Endothelial cell of umbilical vein (primary cell): Measurements from ENCODE around the gene RIPK4. TPM values are rescaled to one million over a fixed set of nuclear protein-coding genes. Genes with fewer than 3 reads are reported as not detected.

ENCODE experiments used
- BruUV-seq: library from RNA; stranded (reverse); fragments of 400-500 nt; replicated peaks from 2 replicates; lab custom pipeline; 2021; lab: Mats Ljungman, UMichigan
- CTCF ChIA-PET: fragments of 300-600, 350-600 bp; sonication (Branson Sonifier 250); formaldehyde crosslinking; loops from one replicate; lab custom pipeline; 2021; ENCODE audit warnings: antibody characterized with exemption, inconsistent platforms; lab: Charles Lee
- POLR2A ChIA-PET: fragments of 300-600, 350-600 bp; sonication (Branson Sonifier 250); formaldehyde crosslinking; loops from one replicate; lab custom pipeline; 2021; ENCODE audit warnings: antibody characterized with exemption, inconsistent platforms; lab: Charles Lee
- DNase-seq: peaks from one replicate; pipeline ENCODE4 v3.0.0-alpha.2; 2011; ENCODE audit warnings: low read depth, low spot score
- FAIRE-seq: peaks from 2 replicates; lab custom pipeline; 2011; peaks lifted over from hg19 to GRCh38; lab: Jason Lieb, UNC
- H2AFZ ChIP-seq: 2 replicates; pipeline ENCODE4 v1.6.0; 2012; ENCODE audit warnings: low read depth, low read length, control low read depth, inconsistent platforms
- H3K27ac ChIP-seq: 2 replicates; pipeline ENCODE4 v1.5.1; 2011; ENCODE audit warnings: low read depth, mild to moderate bottlenecking, control low read depth, low read length, moderate library complexity; ENCODE audit not compliant: insufficient read depth
- H3K27me3 ChIP-seq, 2 experiments: 2 replicates each; pipeline versions ENCODE4 v1.6.0 to v1.6.1; 2011; ENCODE audit warnings: low read length in 2 of 2, mixed read lengths in 1 of 2; ENCODE audit not compliant: control insufficient read depth in 2 of 2, insufficient read depth in 2 of 2
- H3K36me3 ChIP-seq, 2 experiments: 2 replicates in 1 of 2; 3 replicates in 1 of 2; pipeline ENCODE4 v1.5.1; 2011; ENCODE audit warnings: low read length in 2 of 2, mild to moderate bottlenecking in 1 of 2, moderate library complexity in 1 of 2; ENCODE audit not compliant: control insufficient read depth in 2 of 2, insufficient read depth in 2 of 2; ENCODE audit errors: extremely low read depth in 1 of 2
- H3K4me1 ChIP-seq: 3 replicates; pipeline ENCODE4 v1.5.1; 2011; ENCODE audit warnings: mild to moderate bottlenecking, low read length; ENCODE audit not compliant: control insufficient read depth, insufficient read depth; ENCODE audit errors: extremely low read depth
- H3K4me2 ChIP-seq: 2 replicates; pipeline ENCODE4 v1.6.1; 2011; ENCODE audit warnings: low read length, control low read depth, mixed read lengths; ENCODE audit not compliant: insufficient read depth
- H3K4me3 ChIP-seq, 3 experiments: fragments of 200-600 bp in 1 of 3; sonication (generic), shearing (Covaris generic) in 1 of 3; replicated peaks in 1 of 3; 2 replicates each; pipeline ENCODE4 v1.5.1; 2011 to 2016; ENCODE audit warnings: control low read depth in 3 of 3, low read length in 3 of 3, mild to moderate bottlenecking in 2 of 3, inconsistent platforms in 1 of 3, low read depth in 1 of 3, moderate library complexity in 1 of 3; ENCODE audit not compliant: insufficient read depth in 1 of 3
- H3K79me2 ChIP-seq: 2 replicates; pipeline ENCODE4 v1.6.0; 2012; ENCODE audit warnings: low read length, inconsistent platforms; ENCODE audit not compliant: control insufficient read depth, insufficient read depth
- H3K9ac ChIP-seq: replicated peaks from 2 replicates; pipeline ENCODE3; 2011; ENCODE audit warnings: low read length, control low read depth; ENCODE audit not compliant: insufficient read depth; ENCODE audit errors: extremely low read depth
- H3K9me1 ChIP-seq: replicated peaks from 3 replicates; pipeline ENCODE4 v1.6.0; 2011; ENCODE audit warnings: mild to moderate bottlenecking, low read length; ENCODE audit not compliant: control insufficient read depth, insufficient read depth; ENCODE audit errors: extremely low read depth
- H3K9me3 ChIP-seq: replicated peaks from 2 replicates; pipeline ENCODE4 v1.5.1; 2012; ENCODE audit warnings: low read length, inconsistent platforms; ENCODE audit not compliant: control insufficient read depth, insufficient read depth
- H4K20me1 ChIP-seq: replicated peaks from 2 replicates; pipeline ENCODE3; 2011; ENCODE audit warnings: mild to moderate bottlenecking, low read length; ENCODE audit not compliant: control insufficient read depth, insufficient read depth; ENCODE audit errors: extremely low read depth
- CTCF ChIP-seq, 2 donors: IDR thresholded peaks; 1 replicate in 1 of 2; 2 replicates in 1 of 2; pipeline ENCODE4 v1.5.1; 2011; ENCODE audit warnings: low read length in 2 of 2, mild to moderate bottlenecking in 2 of 2, moderate library complexity in 2 of 2, control low read depth in 1 of 2, inconsistent platforms in 1 of 2, low read depth in 1 of 2; ENCODE audit not compliant: insufficient read depth in 1 of 2; ENCODE audit errors: extremely low read depth in 1 of 2
- EZH2 ChIP-seq: IDR thresholded peaks from 2 replicates; pipeline ENCODE4 v1.6.1; 2012; ENCODE audit warnings: borderline replicate concordance, low read depth, mild to moderate bottlenecking, moderate library complexity, low read length, inconsistent platforms; ENCODE audit not compliant: severe bottlenecking
- FOS ChIP-seq: IDR thresholded peaks from 2 replicates; pipeline ENCODE4 v1.6.1; 2011; ENCODE audit warnings: mild to moderate bottlenecking, low read length, moderate library complexity, borderline replicate concordance; ENCODE audit not compliant: insufficient read depth
- GATA2 ChIP-seq: IDR thresholded peaks from 2 replicates; pipeline ENCODE4 v1.7.0; 2011; ENCODE audit warnings: low read depth, mild to moderate bottlenecking, moderate library complexity, mixed read lengths, low read length; ENCODE audit not compliant: insufficient read length, insufficient read depth
- JUN ChIP-seq: IDR thresholded peaks from 2 replicates; pipeline ENCODE4 v1.6.1; 2011; ENCODE audit warnings: borderline replicate concordance, low read depth; ENCODE audit not compliant: insufficient read length, insufficient read depth
- MAX ChIP-seq: IDR thresholded peaks from 2 replicates; pipeline ENCODE4 v1.6.1; 2011; ENCODE audit not compliant: insufficient read depth, insufficient read length
- MYC ChIP-seq: IDR thresholded peaks from one replicate; pipeline ENCODE4 v1.6.1; 2011; ENCODE audit warnings: mild to moderate bottlenecking, low read depth, low read length
- POLR2A ChIP-seq: IDR thresholded peaks from 2 replicates; pipeline ENCODE4 v1.6.1; 2012; ENCODE audit warnings: low read depth, mild to moderate bottlenecking, control low read depth, low read length
- POLR2AphosphoS5 ChIP-seq: IDR thresholded peaks from 2 replicates; pipeline ENCODE4 v1.6.1; 2012; ENCODE audit warnings: low read depth, mild to moderate bottlenecking, control low read depth, low read length, moderate library complexity; ENCODE audit not compliant: insufficient read depth
- dilution Hi-C: fragments of 300-500 bp; cut with MboI; formaldehyde crosslinking; loops from one replicate; pipeline ENCODE4 v1.15.0; 2019; ENCODE audit warnings: low sequenced_read_pairs; ENCODE audit not compliant: extremely low pct_ligation_motif_present
- intact Hi-C: fragments of 100-400 bp; cut with micrococcal nuclease; formaldehyde crosslinking; loops from one replicate; pipeline ENCODE4 v1.10.0; 2022
- polyA plus RNA-seq, 4 experiments: library from polyadenylated mRNA; depleted of rRNA in 3 of 4; stranded (reverse) in 3 of 4; unstranded in 1 of 4; fragments of >200 nt; gene quantifications; 2 replicates each; pipeline versions ENCODE4 v1.2.1 to v1.2.3, GENCODE V29; 2011 to 2012; ENCODE audit warnings: missing spikeins in 1 of 4
- total RNA-seq: library from RNA; stranded (reverse); gene quantifications from 2 replicates; pipeline ENCODE4 v1.2.3, GENCODE V29; 2021

Gene RIPK4
- total and polyA plus RNA-seq, 2 donors (not counting 3 experiments of a cell fraction or from before 2014, with no cell fraction given): not detected

GRCh38 chr21:41745026-41745820 is 21.6 kb downstream of the RIPK4 start:
- Histone ChIP-seq H2AFZ (no peak overlapping the region), H3K27me3 (no peaks in the 10 kb centered on the region), H3K79me2 (no peaks in the 10 kb centered on the region), H3K4me3 (no peak overlapping the region), H3K4me2 (no peak overlapping the region), H3K9ac (no peak overlapping the region), H3K27ac (no peak overlapping the region), H3K36me3 (no peaks in the 10 kb centered on the region), H4K20me1 (no peaks in the 10 kb centered on the region), H3K9me3 (no peaks in the 10 kb centered on the region), H3K4me1 (no peaks in the 10 kb centered on the region), H3K9me1 (no peaks in the 10 kb centered on the region)
- intact Hi-C loops (no loop called here), dilution Hi-C loops (no loop called here)
- TF ChIP-seq MAX: no peak
- TF ChIP-seq FOS: no peak
- TF ChIP-seq EZH2: no peak
- DNase-seq (no peak), FAIRE-seq (no peak)
- POLR2A ChIA-PET: no interaction called here
- no TSS peak for BruUV-seq
- CTCF ChIA-PET: no interaction called here

GRCh38 chr21:41744028-41744930 is 22.6 kb downstream of the RIPK4 start:
- H3K9ac ChIP-seq: no peak overlapping the region
- H3K4me2 ChIP-seq: no peak overlapping the region
- no peaks in the 10 kb centered on the region for H3K27me3 ChIP-seq
- FAIRE-seq: no peak
- no peaks in the 10 kb centered on the region for H3K79me2 ChIP-seq
- H2AFZ ChIP-seq: no peak overlapping the region
- TF ChIP-seq GATA2 (no peak), MAX (no peak), EZH2 (no peak), CTCF (IDR thresholded peaks at IDR 0.05; ENCODE audit: extremely low read depth in 1 of 2, insufficient read depth in 1 of 2, low read depth in 1 of 2, low read length in 2 of 2) (no peak), FOS (no peak), MYC (no peak), POLR2A (no peak), POLR2AphosphoS5 (no peak), JUN (no peak)
- no peaks in the 10 kb centered on the region for H3K4me1 ChIP-seq
- H4K20me1 ChIP-seq: no peaks in the 10 kb centered on the region
- H3K27ac ChIP-seq: no peak overlapping the region
- H3K4me3 ChIP-seq: no peak overlapping the region
- H3K36me3 ChIP-seq: no peaks in the 10 kb centered on the region
- no peaks in the 10 kb centered on the region for H3K9me1 ChIP-seq
- BruUV-seq: no TSS peak
- no peaks in the 10 kb centered on the region for H3K9me3 ChIP-seq
- POLR2A ChIA-PET: no interaction called here
- intact Hi-C loops: no loop called here
- no peak for DNase-seq
- CTCF ChIA-PET: no interaction called here
- dilution Hi-C loops: no loop called here
